Esophagus (tissue), 2 donors: ENCODE measurements around the gene USP53. TPM values are rescaled to one million over a fixed set of nuclear protein-coding genes. Genes with fewer than 3 reads are reported as not detected.

Source experiments
- H3K27ac ChIP-seq, 2 donors: one replicate each; pipeline ENCODE4 v1.5.1; 2013; ENCODE audit warnings: low read depth in 2 of 2, mild to moderate bottlenecking in 2 of 2, inconsistent platforms in 1 of 2, low read length in 1 of 2, moderate library complexity in 1 of 2
- H3K27me3 ChIP-seq, 2 donors: one replicate each; pipeline ENCODE4 v1.6.1; 2013; ENCODE audit warnings: low read length in 2 of 2, control low read depth in 1 of 2, mild to moderate bottlenecking in 1 of 2; ENCODE audit not compliant: insufficient read depth in 2 of 2, control insufficient read depth in 1 of 2
- H3K36me3 ChIP-seq, 2 donors: one replicate each; pipeline ENCODE4 v1.6.1; 2013; ENCODE audit warnings: low read length in 1 of 2; ENCODE audit not compliant: control insufficient read depth in 2 of 2, insufficient read depth in 2 of 2
- H3K4me1 ChIP-seq, 2 donors: one replicate each; pipeline ENCODE4 v1.6.1; 2013; ENCODE audit warnings: low read length in 1 of 2; ENCODE audit not compliant: control insufficient read depth in 2 of 2, insufficient read depth in 2 of 2
- H3K4me3 ChIP-seq, 2 donors: one replicate each; pipeline ENCODE4 v1.5.1; 2013; ENCODE audit warnings: low read length in 2 of 2, mild to moderate bottlenecking in 2 of 2, low read depth in 1 of 2, moderate library complexity in 1 of 2
- H3K9me3 ChIP-seq, 2 donors: one replicate each; pipeline ENCODE4 v1.6.1; 2013; ENCODE audit warnings: mild to moderate bottlenecking in 2 of 2, low read depth in 1 of 2, low read length in 1 of 2, moderate library complexity in 1 of 2; ENCODE audit not compliant: control insufficient read depth in 2 of 2, insufficient read depth in 1 of 2
- WGBS, 2 donors: extraction: QIAGEN DNeasy Blood & Tissue Kit; methylation state at CpG; one replicate each; pipeline ENCODE4 v1.1.7; 2013; 5-methylcytosine and 5-hydroxymethylcytosine counted together
- polyA plus RNA-seq, 2 donors: library from polyadenylated mRNA; stranded (reverse); fragments of 200-250 nt; gene quantifications; one replicate each; pipeline ENCODE4 v1.2.3, GENCODE V29; 2013
- donor health status: healthy with polysubstance abuse.
- donor health status: Bipolar disorder and iron deficiency.

USP53 gene
- polyA plus RNA-seq, 2 donors = 9.1 to 15.1 TPM

DNA sequence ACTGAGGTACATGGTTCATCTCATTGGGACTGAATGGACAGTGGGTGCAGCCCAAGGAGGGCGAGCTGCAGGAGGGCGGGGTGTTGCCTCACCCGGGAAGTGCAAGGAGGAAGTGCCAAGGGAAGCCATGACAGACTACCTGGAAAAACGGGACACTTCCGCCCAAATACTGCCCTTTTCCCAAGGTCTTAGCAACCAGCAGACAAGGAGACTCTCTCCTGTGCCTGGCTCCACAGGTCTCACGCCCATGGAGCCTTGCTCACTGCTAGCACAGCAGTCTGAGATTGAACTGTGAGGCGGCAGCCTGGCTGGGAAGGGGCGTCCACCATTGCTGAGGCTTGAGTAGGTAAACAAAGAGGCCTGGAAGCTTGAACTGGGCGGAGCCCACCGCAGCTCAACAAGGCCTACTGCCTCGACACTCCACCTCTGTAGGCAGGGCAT, 14.7 kb upstream of the USP53 start:
- Histone ChIP-seq H3K4me1 (no peaks in the 10 kb centered on the region), H3K27me3 (no peaks in the 10 kb centered on the region), H3K36me3 (no peaks in the 10 kb centered on the region), H3K4me3 (no peak overlapping the region), H3K27ac (no peak overlapping the region), H3K9me3 (no peaks in the 10 kb centered on the region)
- WGBS, 2 donors = 90% methylated on average over 11 of the region's 11 CpGs

DNA sequence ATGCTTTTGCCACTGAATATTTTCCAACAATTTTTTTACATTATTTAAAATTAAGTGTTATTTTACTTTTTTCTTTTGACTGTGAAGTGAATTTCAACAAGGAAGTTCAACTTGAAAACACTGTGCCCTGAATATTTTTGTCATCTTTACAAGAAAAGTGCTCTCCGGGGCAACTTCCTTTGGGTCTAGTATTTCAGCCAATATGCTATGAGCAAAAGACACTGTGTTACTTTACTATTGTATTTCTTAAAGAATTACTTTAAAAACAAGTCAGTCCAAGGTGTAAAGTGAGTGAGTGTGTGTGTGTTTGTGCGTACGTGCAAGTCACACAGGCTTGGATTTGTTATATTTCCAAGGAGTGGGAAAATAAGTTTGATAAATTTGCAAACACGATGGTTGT, 7.6 kb upstream of the USP53 start:
- no peaks in the 10 kb centered on the region for H3K4me1 ChIP-seq
- 73 to 74% methylated on average over 4 of the region's 4 CpGs for WGBS, 2 donors
- H3K36me3 ChIP-seq = no peaks in the 10 kb centered on the region
- H3K27me3 ChIP-seq = no peaks in the 10 kb centered on the region
- no peak overlapping the region for H3K27ac ChIP-seq
- H3K4me3 ChIP-seq = no peak overlapping the region
- no peaks in the 10 kb centered on the region for H3K9me3 ChIP-seq

DNA sequence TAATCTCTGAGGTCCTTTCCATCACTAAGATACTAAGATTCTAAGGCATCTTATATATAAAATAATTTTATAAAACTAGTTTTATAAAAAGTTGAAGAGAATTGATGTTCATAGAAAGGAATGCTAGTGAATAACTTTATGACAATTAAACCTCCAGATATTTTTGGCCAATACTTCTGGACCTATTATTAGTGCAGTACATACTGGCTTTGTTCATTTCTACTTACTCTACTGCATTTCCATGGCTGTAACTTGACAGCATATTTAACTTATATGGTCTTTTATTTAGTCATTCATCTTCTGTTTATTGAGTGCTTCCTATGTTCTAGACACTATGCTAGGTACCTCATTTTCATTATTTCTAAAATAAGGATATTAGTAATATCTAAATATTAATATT, 6.8 kb upstream of the USP53 start:
- Histone ChIP-seq H3K4me3 (no peak overlapping the region), H3K36me3 (no peaks in the 10 kb centered on the region), H3K27me3 (no peaks in the 10 kb centered on the region), H3K27ac (no peak overlapping the region), H3K9me3 (no peaks in the 10 kb centered on the region), H3K4me1 (no peaks in the 10 kb centered on the region)

DNA sequence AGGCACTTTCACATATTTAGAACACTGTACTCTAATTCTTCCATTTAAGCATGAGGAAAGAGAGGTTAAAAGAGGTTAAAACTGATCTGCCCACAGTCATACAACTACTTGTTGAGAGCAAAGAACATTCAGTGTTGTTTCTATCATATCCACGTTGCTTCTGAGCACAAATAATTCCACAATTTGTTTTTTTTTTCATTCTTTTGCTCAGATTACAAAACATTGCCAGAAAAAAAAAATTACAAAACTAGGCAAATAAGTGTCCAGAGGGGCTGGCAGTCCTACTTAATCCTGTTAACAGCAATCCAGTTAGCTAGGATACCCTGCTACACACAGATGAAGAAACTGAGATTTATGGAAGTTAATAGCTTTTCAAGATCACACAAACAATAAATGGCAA, 6.3 kb upstream of the USP53 start:
- Histone ChIP-seq H3K27me3 (no peaks in the 10 kb centered on the region), H3K4me3 (no peak overlapping the region), H3K9me3 (no peaks in the 10 kb centered on the region), H3K4me1 (no peaks in the 10 kb centered on the region), H3K27ac (no peak overlapping the region), H3K36me3 (no peaks in the 10 kb centered on the region)
- WGBS, 2 donors = 51 to 64% methylated on average over 1 of the region's 1 CpG

DNA sequence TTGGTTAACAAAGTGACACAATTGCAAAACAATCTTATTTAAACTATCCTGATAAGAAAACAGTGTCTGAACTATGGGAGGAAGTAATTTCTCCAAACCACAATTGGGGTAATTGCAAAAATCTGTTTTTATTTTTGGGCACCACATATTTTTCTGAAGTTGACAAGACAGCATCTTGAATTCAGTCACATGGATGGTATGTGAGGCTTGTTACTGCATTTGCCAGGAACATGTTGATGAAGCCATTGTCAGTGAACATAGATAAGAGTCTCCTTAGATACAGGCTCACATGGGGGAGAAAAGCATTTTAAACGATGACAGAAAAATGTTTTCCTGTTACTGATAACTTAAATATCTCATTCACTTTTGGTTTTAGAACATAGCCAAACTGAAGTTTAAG, 5.5 kb upstream of the USP53 start:
- Histone ChIP-seq H3K4me3 (no peak overlapping the region), H3K36me3 (no peaks in the 10 kb centered on the region), H3K27me3 (no peaks in the 10 kb centered on the region), H3K27ac (no peak overlapping the region), H3K4me1 (no peaks in the 10 kb centered on the region), H3K9me3 (no peaks in the 10 kb centered on the region)
- 13 to 23% methylated on average over 1 of the region's 1 CpG for WGBS, 2 donors

DNA sequence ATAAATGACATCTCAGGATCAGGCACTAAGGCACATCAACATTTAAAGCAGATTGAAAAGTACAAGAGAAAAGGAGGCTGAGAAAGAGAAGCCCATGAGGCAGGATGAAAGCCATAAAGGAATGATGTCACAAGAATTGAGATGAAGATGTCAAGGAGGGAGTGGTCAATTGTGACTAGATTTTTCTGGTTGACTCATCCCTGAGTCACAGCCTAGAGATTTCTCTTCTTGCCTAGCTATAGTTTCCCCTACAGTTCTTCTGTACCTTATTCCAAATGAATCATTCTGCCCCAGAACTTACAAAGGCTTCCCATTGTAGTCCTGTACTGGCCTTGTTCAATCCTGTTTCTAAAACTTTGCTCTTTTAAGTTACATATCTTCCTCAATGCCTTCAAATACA, 3.4 kb upstream of the USP53 start:
- Histone ChIP-seq H3K36me3 (no peaks in the 10 kb centered on the region), H3K9me3 (no peaks in the 10 kb centered on the region), H3K27ac (peak overlapping the region in 1 of 2 donors; percentile 73), H3K4me3 (no peak overlapping the region), H3K27me3 (no peaks in the 10 kb centered on the region), H3K4me1 (no peaks in the 10 kb centered on the region)

DNA sequence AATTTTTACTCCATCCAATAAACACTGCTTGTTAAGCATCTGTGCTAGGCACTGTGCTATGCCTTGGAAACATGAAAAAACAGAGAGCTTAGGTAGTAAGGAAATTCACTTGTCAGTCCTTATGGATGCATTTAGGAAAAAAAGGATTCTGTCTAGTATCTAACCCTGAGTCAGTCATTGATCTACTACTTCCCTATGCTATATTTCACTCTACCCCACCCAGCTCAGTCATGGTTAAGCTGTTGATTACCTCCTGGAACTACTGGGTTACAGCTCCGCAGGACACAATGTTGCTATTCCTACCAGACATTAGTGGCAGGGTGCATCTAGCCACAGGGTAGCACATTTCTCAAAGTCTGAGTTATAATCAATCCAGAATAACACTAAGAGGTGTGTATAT, 2.9 kb upstream of the USP53 start:
- 79 to 93% methylated on average over 1 of the region's 1 CpG for WGBS, 2 donors
- no peaks in the 10 kb centered on the region for H3K4me1 ChIP-seq
- no peak overlapping the region for H3K4me3 ChIP-seq
- no peaks in the 10 kb centered on the region for H3K27me3 ChIP-seq
- no peaks in the 10 kb centered on the region for H3K36me3 ChIP-seq
- H3K27ac ChIP-seq = peak overlapping the region; percentile 11 to 73
- no peaks in the 10 kb centered on the region for H3K9me3 ChIP-seq

DNA sequence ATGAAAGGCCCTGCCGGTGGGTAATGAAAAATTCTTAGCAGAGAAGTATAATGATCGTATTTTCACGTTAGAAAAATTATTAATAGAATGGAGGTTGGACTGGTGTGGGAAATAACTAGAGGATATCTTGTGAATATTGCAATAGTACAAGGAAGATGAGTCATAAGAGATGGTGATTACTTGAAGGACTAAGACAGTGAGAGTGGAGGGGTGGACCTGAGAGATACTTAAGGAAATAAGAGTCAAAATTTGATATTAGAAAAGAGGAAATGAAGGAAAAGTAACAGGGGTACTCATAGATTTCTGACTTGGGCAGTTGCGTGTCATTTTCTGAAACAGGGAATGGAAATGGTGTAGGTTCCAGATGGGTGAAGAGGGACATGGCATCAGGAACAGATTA, 1.7 kb upstream of the USP53 start:
- Histone ChIP-seq H3K4me1 (no peaks in the 10 kb centered on the region), H3K36me3 (no peaks in the 10 kb centered on the region), H3K27me3 (no peaks in the 10 kb centered on the region), H3K27ac (no peak overlapping the region), H3K4me3 (peak overlapping the region in 1 of 2 donors; percentile 8), H3K9me3 (no peaks in the 10 kb centered on the region)
- 87 to 88% methylated on average over 4 of the region's 4 CpGs for WGBS, 2 donors

DNA sequence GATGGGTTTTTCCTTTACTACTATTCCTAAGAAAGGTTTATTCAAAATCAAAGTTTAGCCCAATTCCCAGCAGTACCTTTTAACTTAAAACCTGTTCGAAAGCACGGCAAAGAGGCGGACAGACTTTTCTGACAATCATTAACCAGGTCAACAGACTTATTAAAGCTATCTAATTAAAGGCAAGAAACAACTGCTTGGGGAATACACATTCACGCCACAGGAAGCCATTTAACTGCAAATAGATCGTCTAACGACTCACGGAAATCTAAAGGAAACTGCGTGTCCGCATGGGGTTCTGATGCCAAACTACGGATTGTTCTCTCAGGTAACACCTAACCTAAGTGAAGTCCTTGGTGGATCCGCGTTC, 663 bp upstream of the USP53 start:
- no peaks in the 10 kb centered on the region for H3K27me3 ChIP-seq
- no peaks in the 10 kb centered on the region for H3K9me3 ChIP-seq
- 1% methylated on average over 12 of the region's 12 CpGs for WGBS, 2 donors
- no peaks in the 10 kb centered on the region for H3K36me3 ChIP-seq
- H3K4me1 ChIP-seq = no peaks in the 10 kb centered on the region
- peak overlapping the region; percentile 99 to 100 for H3K27ac ChIP-seq
- H3K4me3 ChIP-seq = peak overlapping the region; percentile 66 to 95

DNA sequence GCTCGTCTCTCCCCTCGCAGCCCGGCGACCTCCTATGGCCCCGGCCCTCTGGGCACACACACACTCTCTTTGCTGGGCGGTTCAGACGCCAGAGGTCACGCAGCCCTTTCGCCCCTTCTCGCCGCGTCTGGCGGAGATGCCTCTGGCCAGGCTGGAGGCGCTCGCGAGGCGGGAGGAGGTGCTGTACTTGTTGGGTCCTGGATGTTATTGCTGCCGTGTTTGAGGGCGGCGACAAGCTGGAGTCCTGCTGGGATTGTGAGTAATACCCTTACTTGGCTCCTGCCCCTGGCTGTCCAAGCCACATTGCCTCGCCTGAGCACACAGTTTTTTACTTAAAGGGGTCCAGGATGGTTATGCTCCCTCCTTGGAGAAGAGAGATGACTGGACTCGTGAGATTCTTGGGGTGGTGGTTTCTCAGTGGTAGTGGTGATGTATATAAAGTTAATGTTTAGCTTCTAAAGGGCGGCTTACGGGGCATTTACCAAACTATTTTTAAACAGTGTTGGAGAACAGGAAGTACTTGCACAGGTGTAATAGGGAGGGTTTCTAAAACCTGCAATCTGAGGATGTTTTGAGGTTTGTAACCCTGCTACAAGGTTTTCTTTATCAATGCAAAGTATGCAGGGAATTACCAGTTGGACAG, 572 bp downstream of the USP53 start:
- Histone ChIP-seq H3K4me1 (no peaks in the 10 kb centered on the region), H3K27ac (peak overlapping the region; percentile 99 to 100), H3K9me3 (no peaks in the 10 kb centered on the region), H3K4me3 (peak overlapping the region; percentile 66 to 95), H3K27me3 (no peaks in the 10 kb centered on the region), H3K36me3 (no peaks in the 10 kb centered on the region)
- 0% methylated on average over 24 of the region's 24 CpGs for WGBS, 2 donors
